ENCODE measurements around the gene EFEMP1. TPM values are rescaled to one million over a fixed set of nuclear protein-coding genes. Genes with fewer than 3 reads are reported as not detected.

Gene EFEMP1
- total and polyA plus RNA-seq, 7 donors = 6.3 to 20.6 (median 11.2) TPM

GRCh38 chr2:55826246-55826645 is 97.3 kb downstream of the EFEMP1 start:
- Histone ChIP-seq H3K4me1 (no peaks in the 10 kb centered on the region), H3K36me3 (ENCODE audit: insufficient read depth in 1 of 2, low read depth in 1 of 2) (no peaks in the 10 kb centered on the region), H3K4me3 (no peak overlapping the region), H3K9me3 (no peaks in the 10 kb centered on the region), H3K27me3 (ENCODE audit: insufficient read depth in 3 of 3, low read length in 2 of 3) (no peaks in the 10 kb centered on the region), H3K27ac (no peak overlapping the region)
- WGBS, 3 donors = 70 to 93% (median 72%) methylated on average over 6 of the region's 6 CpGs
- DNase-seq (no peak), ATAC-seq (no peak)
- intact Hi-C loops (cut with DNase I) = no loop called here
- no peak for TF ChIP-seq CTCF (IDR thresholded peaks at IDR 0.05)

- ATAC-seq = no peak
- intact Hi-C loops (cut with DNase I) = no loop called here
- Histone ChIP-seq H3K27me3 (ENCODE audit: insufficient read depth in 3 of 3, low read length in 2 of 3) (no peaks in the 10 kb centered on the region), H3K36me3 (ENCODE audit: insufficient read depth in 1 of 2, low read depth in 1 of 2) (no peaks in the 10 kb centered on the region), H3K4me3 (no peak overlapping the region), H3K4me1 (no peaks in the 10 kb centered on the region), H3K9me3 (peaks cover 4% of the 10 kb centered on the region), H3K27ac (no peak overlapping the region)
- no peak for DNase-seq
- no peak for TF ChIP-seq CTCF (IDR thresholded peaks at IDR 0.05)
- 94 to 96% (median 95%) methylated on average over 14 of the region's 14 CpGs for WGBS, 3 donors
Observed at GRCh38 chr2:55824551-55825096, 99.0 kb downstream of the EFEMP1 start.

Other genes with a start within 250 kb of the EFEMP1 start
- gene PNPT1, start 229.9 kb downstream of the EFEMP1 start, total RNA-seq = 10 to 100 TPM; 24.8 to 34.7 (median 30.4) TPM
- gene PNPT1, start 229.9 kb downstream of the EFEMP1 start, polyA plus RNA-seq = 10 to 100 TPM; 16.0 to 26.5 (median 19.1) TPM

Data from psoas muscle (tissue), 8 donors.